CD14-positive monocyte (primary cell): ENCODE results near the gene VCL. TPM values are rescaled to one million over a fixed set of nuclear protein-coding genes. Genes with fewer than 3 reads are reported as not detected.
"Not testable (repeated sequence)": the region's sequence is repeated elsewhere in the genome, so short reads cannot be mapped to it uniquely, and the experiment has no call there.

ENCODE experiments used
- DNase-seq, 3 donors: peaks; one replicate each; pipeline ENCODE4 v3.0.0-alpha.2; 2011 to 2022
- H2AFZ ChIP-seq: 2 replicates; pipeline ENCODE4 v1.6.0; 2012; ENCODE audit warnings: mild to moderate bottlenecking, low read depth, low read length, inconsistent platforms; ENCODE audit not compliant: insufficient read depth, poor library complexity, severe bottlenecking
- H3K27ac ChIP-seq, 2 donors: 1 replicate in 1 of 2; 2 replicates in 1 of 2; pipeline ENCODE4 v1.5.1; 2012 to 2013; ENCODE audit warnings: low read length in 2 of 2, control low read depth in 1 of 2, inconsistent platforms in 1 of 2, low read depth in 1 of 2, mild to moderate bottlenecking in 1 of 2
- H3K27me3 ChIP-seq, 2 donors: one replicate each; pipeline versions ENCODE4 v1.6.0 to v1.6.1; 2011 to 2013; ENCODE audit warnings: low read length in 2 of 2; ENCODE audit not compliant: control insufficient read depth in 2 of 2, insufficient read depth in 2 of 2
- H3K36me3 ChIP-seq, 2 donors: replicated peaks in 1 of 2; 1 replicate in 1 of 2; 2 replicates in 1 of 2; pipeline versions ENCODE4 v1.5.1 to v1.6.1; 2012 to 2013; ENCODE audit warnings: low read length in 2 of 2, control low read depth in 1 of 2, inconsistent platforms in 1 of 2, mild to moderate bottlenecking in 1 of 2; ENCODE audit not compliant: insufficient read depth in 2 of 2, control insufficient read depth in 1 of 2
- H3K4me1 ChIP-seq, 2 donors: 1 replicate in 1 of 2; 2 replicates in 1 of 2; pipeline versions ENCODE4 v1.5.1 to v1.6.1; 2012 to 2013; ENCODE audit warnings: low read length in 2 of 2, control low read depth in 1 of 2, inconsistent platforms in 1 of 2, mild to moderate bottlenecking in 1 of 2, moderate library complexity in 1 of 2; ENCODE audit not compliant: insufficient read depth in 2 of 2, control insufficient read depth in 1 of 2
- H3K4me2 ChIP-seq: replicated peaks from 2 replicates; pipeline ENCODE3; 2012; ENCODE audit warnings: low read length, moderate library complexity, mild to moderate bottlenecking; ENCODE audit not compliant: poor library complexity, severe bottlenecking; ENCODE audit errors: extremely low read depth
- H3K4me3 ChIP-seq, 3 experiments: fragments of 200-600 bp in 1 of 3; sonication (generic) in 1 of 3; replicated peaks in 1 of 3; 1 replicate in 2 of 3; 2 replicates in 1 of 3; pipeline ENCODE4 v1.5.1; 2011 to 2013; ENCODE audit warnings: low read length in 3 of 3, mild to moderate bottlenecking in 3 of 3, control low read depth in 2 of 3, low read depth in 2 of 3, inconsistent platforms in 1 of 3, moderate library complexity in 1 of 3
- H3K79me2 ChIP-seq: 2 replicates; pipeline ENCODE4 v1.6.0; 2012; ENCODE audit warnings: mild to moderate bottlenecking, control low read depth, inconsistent platforms, low read length, moderate library complexity; ENCODE audit not compliant: insufficient read depth
- H3K9ac ChIP-seq: 2 replicates; pipeline ENCODE4 v1.6.0; 2017; ENCODE audit warnings: low read length, mild to moderate bottlenecking; ENCODE audit not compliant: insufficient read depth, poor library complexity, severe bottlenecking
- H3K9me3 ChIP-seq, 2 donors: replicated peaks in 1 of 2; 1 replicate in 1 of 2; 2 replicates in 1 of 2; pipeline versions ENCODE4 v1.5.1 to v1.6.1; 2012 to 2013; ENCODE audit warnings: low read length in 2 of 2, control low read depth in 1 of 2; ENCODE audit not compliant: control insufficient read depth in 1 of 2, insufficient read depth in 1 of 2
- H4K20me1 ChIP-seq: 2 replicates; pipeline ENCODE4 v1.6.0; 2012; ENCODE audit warnings: mild to moderate bottlenecking, low read length, control low read depth, moderate library complexity; ENCODE audit not compliant: insufficient read depth
- H3K27ac Mint-ChIP-seq, 7 donors: one replicate each; pipeline ENCODE4 v1.8.0; 2020; ENCODE audit warnings: mild to moderate bottlenecking in 7 of 7, mixed read lengths in 7 of 7, moderate library complexity in 6 of 7, inconsistent platforms in 2 of 7
- H3K27me3 Mint-ChIP-seq, 3 donors: one replicate each; pipeline ENCODE4 v1.8.0; 2021 to 2022; ENCODE audit warnings: low read depth in 3 of 3, mild to moderate bottlenecking in 3 of 3, mixed read lengths in 3 of 3, moderate library complexity in 3 of 3, inconsistent platforms in 1 of 3
- H3K36me3 Mint-ChIP-seq, 2 donors: one replicate each; pipeline ENCODE4 v1.8.0; 2020; ENCODE audit warnings: mixed read lengths in 2 of 2, inconsistent platforms in 1 of 2, mild to moderate bottlenecking in 1 of 2
- H3K4me1 Mint-ChIP-seq: one replicate; pipeline ENCODE4 v1.8.0; 2020; ENCODE audit warnings: mild to moderate bottlenecking, mixed read lengths
- H3K4me3 Mint-ChIP-seq, 2 donors: one replicate each; pipeline ENCODE4 v1.8.0; 2020; ENCODE audit warnings: mild to moderate bottlenecking in 2 of 2, mixed read lengths in 2 of 2, moderate library complexity in 1 of 2
- H3K9me3 Mint-ChIP-seq, 7 donors: one replicate each; pipeline ENCODE4 v1.8.0; 2020 to 2022; ENCODE audit warnings: mixed read lengths in 7 of 7, mild to moderate bottlenecking in 6 of 7, moderate library complexity in 6 of 7, inconsistent platforms in 2 of 7
- CTCF ChIP-seq: fragments of 200-600 bp; IDR thresholded peaks from one replicate; pipeline ENCODE4 v1.8.0; 2022; ENCODE audit warnings: antibody characterized with exemption, mild to moderate bottlenecking
- WGBS: methylation state at CpG from one replicate; pipeline ENCODE4 v1.1.5; 2013; ENCODE audit warnings: missing lambda C conversion rate; ENCODE audit not compliant: insufficient coverage; 5-methylcytosine and 5-hydroxymethylcytosine counted together
- intact Hi-C, 2 donors: fragments of 100-400 bp; cut with micrococcal nuclease; formaldehyde crosslinking; loops; one replicate each; pipeline versions ENCODE4 v1.15.0 to v1.15.1; 2023
- polyA plus RNA-seq, 3 donors: library from polyadenylated mRNA; depleted of rRNA in 1 of 3; unstranded in 2 of 3; stranded (reverse) in 1 of 3; fragments of 300-500 nt in 2 of 3; fragments of >200 nt in 1 of 3; fragmentation: Illumina TruSeq in 2 of 3; gene quantifications; 1 replicate in 2 of 3; 2 replicates in 1 of 3; pipeline ENCODE4 v1.2.3, GENCODE V29; 2012 to 2021

Gene VCL
- polyA plus RNA-seq, 3 donors: 39.1 to 68.4 (median 52.8) TPM

GRCh38 chr10:74027702-74028101 lies 29.8 kb downstream of the VCL start:
- WGBS: no CpG with 5 or more reads among the region's 2 CpGs
- no peak for DNase-seq
- TF ChIP-seq CTCF: no peak
- intact Hi-C loops: no loop called here
- H3K36me3 Mint-ChIP-seq: peaks cover 11 to 50% of the 10 kb centered on the region in 2 donors
- Histone ChIP-seq H3K4me3 (no peak overlapping the region), H2AFZ (no peak overlapping the region), H3K9me3 (no peaks in the 10 kb centered on the region), H3K36me3 (peaks cover 9 to 33% of the 10 kb centered on the region in 2 donors), H3K79me2 (peaks cover 95% of the 10 kb centered on the region), H4K20me1 (peaks cover 99% of the 10 kb centered on the region), H3K4me2 (no peak overlapping the region), H3K4me1 (peaks cover 14 to 18% of the 10 kb centered on the region in 2 donors), H3K9ac (no peak overlapping the region), H3K27me3 (no peaks in the 10 kb centered on the region), H3K27ac (no peak overlapping the region)
- peaks cover 0 to 2% (median 0%) of the 10 kb centered on the region in 7 donors for H3K9me3 Mint-ChIP-seq
- H3K27me3 Mint-ChIP-seq: no peaks in the 10 kb centered on the region
- H3K27ac Mint-ChIP-seq: no peak overlapping the region
- no peak overlapping the region for H3K4me3 Mint-ChIP-seq
- H3K4me1 Mint-ChIP-seq: peaks cover 29% of the 10 kb centered on the region

- H3K9me3 ChIP-seq: no peaks in the 10 kb centered on the region
- Mint-ChIP-seq H3K4me1 (peaks cover 45% of the 10 kb centered on the region), H3K36me3 (peaks cover 12 to 40% of the 10 kb centered on the region in 2 donors), H3K27ac (peak overlapping the region in 1 of 7 donors; percentile 43), H3K27me3 (no peaks in the 10 kb centered on the region), H3K4me3 (no peak overlapping the region), H3K9me3 (peaks cover 0 to 2% (median 0%) of the 10 kb centered on the region in 7 donors)
- no peaks in the 10 kb centered on the region for H3K27me3 ChIP-seq
- TF ChIP-seq CTCF: no peak
- H3K4me2 ChIP-seq: no peak overlapping the region
- intact Hi-C loops: no loop called here
- H3K79me2 ChIP-seq: peaks cover 95% of the 10 kb centered on the region
- H4K20me1 ChIP-seq: peaks cover 99% of the 10 kb centered on the region
- H3K9ac ChIP-seq: no peak overlapping the region
- peaks cover 0 to 20% of the 10 kb centered on the region in 2 donors for H3K36me3 ChIP-seq
- no peak overlapping the region for H3K4me3 ChIP-seq
- no peak overlapping the region for H2AFZ ChIP-seq
- WGBS: no CpG with 5 or more reads among the region's 1 CpG
- H3K4me1 ChIP-seq: peaks cover 33 to 35% of the 10 kb centered on the region in 2 donors
- no peak for DNase-seq
- H3K27ac ChIP-seq: no peak overlapping the region
These were observed 32.0 kb downstream of the VCL start for GRCh38 chr10:74029943-74030342.

- H2AFZ ChIP-seq, H3K27me3 Mint-ChIP-seq, DNase-seq, H3K9me3 ChIP-seq, H3K9ac ChIP-seq, H3K9me3 Mint-ChIP-seq, H3K27me3 ChIP-seq, H3K27ac ChIP-seq, intact Hi-C loops, H3K4me3 Mint-ChIP-seq, H3K4me2 ChIP-seq, H3K4me3 ChIP-seq: not testable (repeated sequence)
- Mint-ChIP-seq H3K36me3 (peaks cover 20 to 46% of the 10 kb centered on the region in 2 donors), H3K4me1 (peaks cover 40% of the 10 kb centered on the region), H3K27ac (peak overlapping the region in 2 of 7 donors; percentile 30 to 37)
- Histone ChIP-seq H3K36me3 (peaks cover 4 to 31% of the 10 kb centered on the region in 2 donors), H4K20me1 (peaks cover 95% of the 10 kb centered on the region), H3K4me1 (peaks cover 27 to 33% of the 10 kb centered on the region in 2 donors), H3K79me2 (peaks cover 95% of the 10 kb centered on the region)
- 100% methylated on average over 1 of the region's 1 CpG for WGBS
These were observed 34.3 kb downstream of the VCL start for GRCh38 chr10:74032208-74032607.
